ENCODE data around the gene NDFIP1.

Gene NDFIP1

GRCh38 chr5:142189813-142190212 is 81.2 kb downstream of the NDFIP1 start:
- no peak for DNase-seq (ENCODE audit: low read depth)

DNA sequence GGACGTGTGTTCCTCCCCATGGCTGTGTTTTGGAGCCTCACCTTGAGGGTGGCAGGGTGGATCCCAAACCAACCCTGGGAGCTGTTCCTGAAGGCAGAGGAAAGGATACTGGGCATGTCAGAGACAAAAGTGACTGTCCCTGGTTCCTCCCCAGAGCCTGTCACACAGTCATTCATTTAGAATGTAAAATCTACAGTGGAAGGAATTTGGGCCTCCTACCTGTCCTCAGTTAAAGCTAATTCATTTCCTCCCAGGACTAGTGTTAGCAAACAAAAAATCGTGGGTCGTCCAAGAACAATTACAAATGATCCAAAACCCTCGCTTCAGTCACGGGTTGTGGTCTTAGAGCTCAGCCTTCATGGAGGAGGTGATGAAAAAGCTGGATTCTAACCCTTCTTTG is 83.2 kb downstream of the NDFIP1 start:
- DNase-seq (ENCODE audit: low read depth) = no peak

- DNase-seq (ENCODE audit: low read depth) = no peak
Observed at GRCh38 chr5:142192286-142193113, 83.9 kb downstream of the NDFIP1 start.

GRCh38 chr5:142193114-142193428 is 84.5 kb downstream of the NDFIP1 start:
- DNase-seq (ENCODE audit: low read depth) = no peak

DNA sequence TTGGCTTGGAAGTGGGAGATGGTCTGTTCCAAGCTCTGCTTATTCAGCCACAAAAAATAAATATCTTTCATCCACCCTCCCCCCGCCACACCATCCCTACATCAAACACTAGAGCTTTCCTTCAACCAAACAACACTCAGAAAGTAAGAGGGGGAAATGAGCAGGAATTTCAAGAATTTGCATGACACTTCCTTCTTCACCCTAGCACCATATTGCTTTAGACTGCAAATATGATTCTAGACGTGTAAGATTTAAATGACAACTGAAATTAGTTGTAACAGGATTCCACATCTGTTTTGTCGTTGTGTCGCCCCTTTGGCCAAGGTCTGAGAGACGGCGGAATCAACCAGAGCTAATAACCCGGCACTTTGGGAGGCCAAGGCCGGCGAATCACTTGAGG is 88.5 kb downstream of the NDFIP1 start:
- DNase-seq (ENCODE audit: low read depth) = no peak

DNA sequence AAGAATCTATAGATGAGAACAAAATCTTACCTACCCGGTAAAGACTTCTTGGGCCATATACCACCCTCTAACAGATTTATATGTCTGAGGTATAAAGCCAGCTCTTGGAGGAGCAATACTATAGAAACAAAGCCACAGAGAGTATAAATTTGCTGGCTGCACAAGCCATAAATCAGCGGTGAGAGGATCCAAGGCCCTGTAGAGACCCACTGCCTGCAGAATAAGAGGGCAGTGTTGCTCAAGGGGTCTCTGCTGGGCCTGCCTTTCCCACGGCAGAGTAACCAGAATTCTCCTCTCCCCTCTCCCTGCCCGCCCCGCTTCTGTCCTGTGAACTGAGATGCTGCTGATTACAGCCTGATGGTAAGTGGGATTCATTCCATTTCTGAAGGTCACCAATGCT is 89.2 kb downstream of the NDFIP1 start:
- no peak for DNase-seq (ENCODE audit: low read depth)

- DNase-seq (ENCODE audit: low read depth) = no peak
Observed at GRCh38 chr5:142199388-142199787, 90.8 kb downstream of the NDFIP1 start.

GRCh38 chr5:142200387-142200786 is 91.8 kb downstream of the NDFIP1 start:
- no peak for DNase-seq (ENCODE audit: low read depth)

DNA sequence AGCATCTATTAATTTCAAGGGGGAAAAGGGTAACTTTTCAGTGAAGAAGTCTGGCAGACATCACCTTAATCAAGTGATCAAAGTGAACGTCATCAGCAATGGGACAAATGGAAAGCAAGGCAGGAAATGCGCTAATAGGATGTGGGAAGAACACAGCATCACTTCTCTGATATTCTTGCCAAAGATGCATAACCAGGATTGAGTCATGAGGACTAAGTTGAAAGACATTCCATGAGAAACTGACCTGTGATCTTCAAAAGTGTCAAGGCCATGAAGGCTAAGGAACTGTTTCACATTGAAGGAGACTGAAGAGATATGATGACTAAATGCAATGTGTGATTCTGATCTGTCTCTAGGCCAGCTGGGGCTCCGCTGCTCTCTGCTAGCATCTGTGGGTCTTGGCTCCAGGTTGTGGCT is 92.9 kb downstream of the NDFIP1 start:
- no peak for DNase-seq (ENCODE audit: low read depth)

GRCh38 chr5:142202282-142202681 is 93.7 kb downstream of the NDFIP1 start:
- no peak for DNase-seq (ENCODE audit: low read depth)
